Mesenchymal stem cell (in vitro differentiated cells and primary cell): Measurements from ENCODE around the gene RNASE8.

Source experiments
- DNase-seq: peaks from one replicate; pipeline ENCODE4 v3.0.0-alpha.2; 2013
- H2AFZ ChIP-seq: one replicate; pipeline ENCODE4 v1.6.1; 2013; ENCODE audit warnings: low read depth, mild to moderate bottlenecking, control low read depth, inconsistent platforms, low read length, moderate library complexity
- H2AK5ac ChIP-seq: 2 replicates; pipeline ENCODE4 v1.6.1; 2013; ENCODE audit warnings: low read length, moderate library complexity, mild to moderate bottlenecking, inconsistent platforms; ENCODE audit not compliant: severe bottlenecking
- H2BK120ac ChIP-seq: one replicate; pipeline ENCODE4 v1.6.1; 2013; ENCODE audit warnings: low read depth, mild to moderate bottlenecking, inconsistent platforms, low read length, moderate library complexity
- H2BK12ac ChIP-seq, 2 experiments: one replicate each; pipeline ENCODE4 v1.6.1; 2013; ENCODE audit warnings: inconsistent platforms in 2 of 2, low read length in 2 of 2, mild to moderate bottlenecking in 2 of 2, moderate library complexity in 2 of 2, control low read depth in 1 of 2
- H2BK15ac ChIP-seq: one replicate; pipeline ENCODE4 v1.6.1; 2013; ENCODE audit warnings: mild to moderate bottlenecking, low read depth, inconsistent platforms; ENCODE audit not compliant: poor library complexity, severe bottlenecking
- H2BK5ac ChIP-seq: 2 replicates; pipeline ENCODE4 v1.6.1; 2013; ENCODE audit warnings: low read depth, mild to moderate bottlenecking, low read length, control low read depth, inconsistent platforms; ENCODE audit not compliant: poor library complexity, severe bottlenecking
- H3K14ac ChIP-seq, 2 experiments: one replicate each; pipeline ENCODE4 v1.6.1; 2013; ENCODE audit warnings: inconsistent platforms in 2 of 2, low read length in 2 of 2, control low read depth in 1 of 2, mild to moderate bottlenecking in 1 of 2, moderate library complexity in 1 of 2
- H3K18ac ChIP-seq, 2 experiments: one replicate each; pipeline ENCODE4 v1.6.1; 2013; ENCODE audit warnings: inconsistent platforms in 2 of 2, low read length in 2 of 2, control low read depth in 1 of 2, low read depth in 1 of 2, mild to moderate bottlenecking in 1 of 2
- H3K23ac ChIP-seq, 2 experiments: one replicate each; pipeline ENCODE4 v1.6.1; 2013; ENCODE audit warnings: inconsistent platforms in 2 of 2, low read length in 2 of 2, mild to moderate bottlenecking in 2 of 2, moderate library complexity in 2 of 2, control low read depth in 1 of 2
- H3K27ac ChIP-seq: 2 replicates; pipeline ENCODE4 v1.5.1; 2013; ENCODE audit warnings: mild to moderate bottlenecking, moderate library complexity, low read length, control low read depth, inconsistent platforms; ENCODE audit not compliant: poor library complexity, severe bottlenecking
- H3K27me3 ChIP-seq, 2 experiments: 2 replicates each; pipeline versions ENCODE4 v1.6.1 to v1.7.0; 2013; ENCODE audit warnings: low read length in 2 of 2, mild to moderate bottlenecking in 2 of 2, moderate library complexity in 2 of 2, control low read depth in 1 of 2, inconsistent platforms in 1 of 2; ENCODE audit not compliant: control insufficient read depth in 1 of 2, insufficient read depth in 1 of 2
- H3K36me3 ChIP-seq, 2 experiments: 2 replicates each; pipeline versions ENCODE4 v1.6.1 to v1.7.0; 2013; ENCODE audit warnings: low read length in 2 of 2, control low read depth in 1 of 2, inconsistent platforms in 1 of 2, low read depth in 1 of 2, mild to moderate bottlenecking in 1 of 2; ENCODE audit not compliant: insufficient read depth in 2 of 2, control insufficient read depth in 1 of 2
- H3K4ac ChIP-seq, 2 experiments: one replicate each; pipeline ENCODE4 v1.6.1; 2013; ENCODE audit warnings: inconsistent platforms in 2 of 2, low read length in 2 of 2, mild to moderate bottlenecking in 2 of 2, moderate library complexity in 2 of 2, control low read depth in 1 of 2, low read depth in 1 of 2
- H3K4me1 ChIP-seq: 2 replicates; pipeline ENCODE4 v1.6.1; 2013; ENCODE audit warnings: low read depth, low read length, control low read depth; ENCODE audit not compliant: control insufficient read depth, insufficient read depth
- H3K4me2 ChIP-seq: 2 replicates; pipeline ENCODE4 v1.6.1; 2013; ENCODE audit warnings: low read length, mild to moderate bottlenecking, inconsistent platforms; ENCODE audit not compliant: poor library complexity, severe bottlenecking
- H3K4me3 ChIP-seq, 2 experiments: 2 replicates each; pipeline versions ENCODE4 v1.5.1 to v1.7.0; 2013; ENCODE audit warnings: low read length in 2 of 2, mild to moderate bottlenecking in 2 of 2, control low read depth in 1 of 2, low read depth in 1 of 2; ENCODE audit not compliant: insufficient read depth in 1 of 2
- H3K79me1 ChIP-seq: replicated peaks from 2 replicates; pipeline ENCODE4 v1.6.1; 2013; ENCODE audit warnings: mild to moderate bottlenecking, control low read depth, low read length, inconsistent platforms; ENCODE audit not compliant: poor library complexity, severe bottlenecking
- H3K9ac ChIP-seq: 2 replicates; pipeline ENCODE4 v1.7.0; 2013; ENCODE audit warnings: mild to moderate bottlenecking, low read length, moderate library complexity
- H3K9me3 ChIP-seq: 2 replicates; pipeline ENCODE4 v1.7.0; 2013; ENCODE audit warnings: mild to moderate bottlenecking, low read length; ENCODE audit not compliant: control insufficient read depth
- H4K8ac ChIP-seq: one replicate; pipeline ENCODE4 v1.6.1; 2013; ENCODE audit warnings: inconsistent platforms, mild to moderate bottlenecking, low read length, moderate library complexity
- H4K91ac ChIP-seq: one replicate; pipeline ENCODE4 v1.6.1; 2013; ENCODE audit warnings: mild to moderate bottlenecking, low read length, inconsistent platforms
- WGBS: methylation state at CpG from one replicate; pipeline ENCODE4 v1.1.7; 2013; ENCODE audit warnings: mixed read lengths; 5-methylcytosine and 5-hydroxymethylcytosine counted together

RNASE8 gene

DNA sequence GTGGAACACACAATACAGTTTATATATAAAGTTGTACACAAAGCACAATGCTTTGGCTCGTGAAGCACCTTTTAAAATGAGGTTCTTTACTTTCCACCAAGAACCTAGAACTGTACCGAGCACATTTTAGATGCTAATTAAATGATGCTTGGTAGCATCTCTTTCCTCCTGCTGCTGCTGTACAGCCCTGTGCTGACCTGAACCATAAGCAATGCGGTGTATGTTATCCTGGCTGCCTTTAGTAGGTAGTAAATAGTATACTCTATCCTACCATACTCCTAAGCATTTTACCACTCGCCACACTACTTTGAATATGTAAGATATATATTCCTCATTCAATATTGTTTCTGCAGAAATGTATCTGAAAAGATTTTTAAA, 2.9 kb upstream of the RNASE8 start:
- no peak overlapping the region for H3K18ac ChIP-seq
- no peaks in the 10 kb centered on the region for H3K9me3 ChIP-seq
- H4K91ac ChIP-seq = no peak overlapping the region
- H3K4me2 ChIP-seq = no peak overlapping the region
- no peak overlapping the region for H2BK12ac ChIP-seq
- H3K27me3 ChIP-seq = no peaks in the 10 kb centered on the region
- H4K8ac ChIP-seq = no peak overlapping the region
- no peak overlapping the region for H2BK5ac ChIP-seq
- no peak overlapping the region for H3K4ac ChIP-seq
- H3K36me3 ChIP-seq = no peaks in the 10 kb centered on the region
- DNase-seq = no peak
- no peak overlapping the region for H3K14ac ChIP-seq
- no peak overlapping the region for H3K27ac ChIP-seq
- WGBS = 100% methylated on average over 2 of the region's 4 CpGs
- no peak overlapping the region for H3K4me3 ChIP-seq
- no peaks in the 10 kb centered on the region for H3K79me1 ChIP-seq
- H2AFZ ChIP-seq = no peak overlapping the region
- no peak overlapping the region for H2BK15ac ChIP-seq
- no peak overlapping the region for H3K9ac ChIP-seq
- no peak overlapping the region for H2AK5ac ChIP-seq
- no peak overlapping the region for H2BK120ac ChIP-seq
- H3K4me1 ChIP-seq = peaks cover 12% of the 10 kb centered on the region
- no peak overlapping the region for H3K23ac ChIP-seq

- H3K4me3 ChIP-seq = no peak overlapping the region
- H2BK12ac ChIP-seq = no peak overlapping the region
- no peak overlapping the region for H2BK5ac ChIP-seq
- no peak for DNase-seq
- no peak overlapping the region for H3K4me2 ChIP-seq
- H3K23ac ChIP-seq = no peak overlapping the region
- no peak overlapping the region for H2BK120ac ChIP-seq
- no peaks in the 10 kb centered on the region for H3K9me3 ChIP-seq
- no peak overlapping the region for H3K4ac ChIP-seq
- no peak overlapping the region for H4K91ac ChIP-seq
- H3K36me3 ChIP-seq = no peaks in the 10 kb centered on the region
- H3K14ac ChIP-seq = no peak overlapping the region
- H2AFZ ChIP-seq = no peak overlapping the region
- H3K18ac ChIP-seq = no peak overlapping the region
- H2AK5ac ChIP-seq = no peak overlapping the region
- no peak overlapping the region for H2BK15ac ChIP-seq
- H3K27ac ChIP-seq = no peak overlapping the region
- no peaks in the 10 kb centered on the region for H3K79me1 ChIP-seq
- H3K4me1 ChIP-seq = peaks cover 15% of the 10 kb centered on the region
- WGBS = 71% methylated on average over 5 of the region's 5 CpGs
- H4K8ac ChIP-seq = no peak overlapping the region
- H3K27me3 ChIP-seq = no peaks in the 10 kb centered on the region
- no peak overlapping the region for H3K9ac ChIP-seq
Observed at GRCh38 chr14:21055432-21056117, 2.0 kb upstream of the RNASE8 start.

- no peaks in the 10 kb centered on the region for H3K36me3 ChIP-seq
- no peak overlapping the region for H3K23ac ChIP-seq
Observed at GRCh38 chr14:21056520-21057163, 980 bp upstream of the RNASE8 start.

DNA sequence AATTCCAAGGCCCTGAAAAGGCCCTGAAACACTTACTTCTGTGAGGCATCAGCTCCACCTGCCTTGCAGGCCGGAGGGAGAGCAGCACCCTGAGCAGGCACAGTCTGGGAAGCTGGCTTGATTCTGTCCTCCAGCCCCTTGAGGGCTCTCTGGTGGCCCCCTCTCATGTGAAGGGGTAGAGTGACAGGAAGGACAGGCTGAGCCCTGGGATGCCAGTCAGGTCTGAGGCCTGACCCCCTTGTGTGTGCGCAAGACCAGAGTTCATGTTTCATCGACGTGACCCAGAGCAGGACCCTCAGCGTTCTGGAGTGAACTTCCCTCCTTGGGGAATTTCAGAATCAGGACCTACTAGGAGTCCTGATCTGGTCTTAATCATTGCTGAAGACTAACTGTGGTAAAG, 1.3 kb downstream of the RNASE8 start:
- Histone ChIP-seq H3K18ac (no peak overlapping the region), H3K4me2 (no peak overlapping the region), H2BK12ac (no peak overlapping the region), H2AK5ac (no peak overlapping the region), H3K27ac (no peak overlapping the region), H3K23ac (no peak overlapping the region), H3K9ac (no peak overlapping the region), H3K4me3 (no peak overlapping the region), H2BK5ac (no peak overlapping the region), H3K79me1 (no peaks in the 10 kb centered on the region), H3K4ac (no peak overlapping the region), H3K27me3 (no peaks in the 10 kb centered on the region), H3K14ac (no peak overlapping the region), H3K9me3 (no peaks in the 10 kb centered on the region), H3K36me3 (no peaks in the 10 kb centered on the region), H4K8ac (no peak overlapping the region), H4K91ac (no peak overlapping the region), H3K4me1 (peaks cover 19% of the 10 kb centered on the region), H2BK120ac (no peak overlapping the region), H2AFZ (no peak overlapping the region), H2BK15ac (no peak overlapping the region)
- 89% methylated on average over 5 of the region's 5 CpGs for WGBS
- DNase-seq = no peak

More at GRCh38 chr14:21056520-21057163, 980 bp upstream of the RNASE8 start:
- no peak overlapping the region for H2BK5ac ChIP-seq
- H2AFZ ChIP-seq = no peak overlapping the region
- H2BK12ac ChIP-seq = no peak overlapping the region
- no peak overlapping the region for H3K9ac ChIP-seq
- no peak overlapping the region for H2BK120ac ChIP-seq
- no peak overlapping the region for H3K27ac ChIP-seq
- 97% methylated on average over 9 of the region's 10 CpGs for WGBS
- no peak overlapping the region for H4K8ac ChIP-seq
- H3K4me1 ChIP-seq = peaks cover 15% of the 10 kb centered on the region
- no peak for DNase-seq
- H4K91ac ChIP-seq = no peak overlapping the region
- H3K4me3 ChIP-seq = no peak overlapping the region
- no peak overlapping the region for H2AK5ac ChIP-seq
- no peak overlapping the region for H3K4ac ChIP-seq
- H3K4me2 ChIP-seq = no peak overlapping the region
- no peak overlapping the region for H3K18ac ChIP-seq
- H3K14ac ChIP-seq = no peak overlapping the region
- no peaks in the 10 kb centered on the region for H3K27me3 ChIP-seq
- no peaks in the 10 kb centered on the region for H3K79me1 ChIP-seq
- no peak overlapping the region for H2BK15ac ChIP-seq
- no peaks in the 10 kb centered on the region for H3K9me3 ChIP-seq
